NCI-H2196 (cell line): Measurements from ENCODE around the gene NUCKS1.
A peak's percentile ranks its signal among the peaks of the same experiment; 100 is the strongest.

ENCODE experiments used
- DNase-seq: peaks from one replicate; lab custom pipeline; 2025; ENCODE audit not compliant: unreplicated experiment; lab: John Stamatoyannopoulos, UW

The NUCKS1 gene

DNA sequence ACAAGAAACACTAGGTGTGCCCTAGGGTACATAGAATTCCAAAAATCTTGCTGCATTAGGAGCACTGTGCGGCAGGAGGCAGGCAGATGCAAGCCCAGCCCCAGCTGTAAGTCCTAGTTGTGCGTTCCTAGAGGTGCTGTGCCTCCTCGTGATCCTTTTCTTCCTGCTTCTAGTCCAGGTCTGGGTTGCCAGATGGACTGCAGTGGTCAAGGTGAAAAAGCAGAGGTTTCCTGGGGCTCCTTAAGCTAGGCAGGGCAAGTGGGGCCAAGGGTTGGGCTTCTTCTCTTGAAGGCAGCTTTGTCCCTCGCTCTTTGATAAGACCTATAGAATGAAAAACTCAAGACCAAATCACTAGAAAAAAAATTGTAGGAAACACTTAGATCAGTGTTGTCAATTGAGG lies 48.1 kb downstream of the NUCKS1 start:
- no peak for DNase-seq

- DNase-seq: no peak
These were observed 48.6 kb downstream of the NUCKS1 start for GRCh38 chr1:205701420-205701819.

- no peak for DNase-seq
These were observed 49.0 kb downstream of the NUCKS1 start for GRCh38 chr1:205700865-205701401.

- no peak for DNase-seq
These were observed 50.6 kb downstream of the NUCKS1 start for GRCh38 chr1:205699416-205699815.

GRCh38 chr1:205698921-205699320 lies 51.1 kb downstream of the NUCKS1 start:
- DNase-seq: no peak

GRCh38 chr1:205693421-205693991 lies 56.5 kb downstream of the NUCKS1 start:
- no peak for DNase-seq

DNA sequence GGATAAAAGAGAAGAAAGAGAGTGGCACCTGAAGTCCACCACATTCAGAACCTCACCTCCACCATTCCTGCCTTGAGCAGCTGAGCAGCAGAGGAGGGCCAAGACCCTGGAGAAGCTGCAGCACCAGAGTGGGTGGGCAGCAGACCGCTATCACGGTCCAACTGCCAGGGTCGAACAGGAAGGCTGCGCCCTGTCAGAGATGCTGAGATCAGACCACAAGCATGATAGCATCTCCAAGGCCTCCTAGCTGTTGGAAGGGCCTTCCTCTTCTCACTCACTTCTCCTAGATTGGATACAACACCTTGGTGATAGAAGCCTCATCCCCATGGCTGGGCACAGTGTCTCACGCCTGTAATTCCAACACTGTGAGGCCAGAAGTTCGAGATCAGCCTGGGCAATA lies 57.6 kb downstream of the NUCKS1 start:
- no peak for DNase-seq

DNA sequence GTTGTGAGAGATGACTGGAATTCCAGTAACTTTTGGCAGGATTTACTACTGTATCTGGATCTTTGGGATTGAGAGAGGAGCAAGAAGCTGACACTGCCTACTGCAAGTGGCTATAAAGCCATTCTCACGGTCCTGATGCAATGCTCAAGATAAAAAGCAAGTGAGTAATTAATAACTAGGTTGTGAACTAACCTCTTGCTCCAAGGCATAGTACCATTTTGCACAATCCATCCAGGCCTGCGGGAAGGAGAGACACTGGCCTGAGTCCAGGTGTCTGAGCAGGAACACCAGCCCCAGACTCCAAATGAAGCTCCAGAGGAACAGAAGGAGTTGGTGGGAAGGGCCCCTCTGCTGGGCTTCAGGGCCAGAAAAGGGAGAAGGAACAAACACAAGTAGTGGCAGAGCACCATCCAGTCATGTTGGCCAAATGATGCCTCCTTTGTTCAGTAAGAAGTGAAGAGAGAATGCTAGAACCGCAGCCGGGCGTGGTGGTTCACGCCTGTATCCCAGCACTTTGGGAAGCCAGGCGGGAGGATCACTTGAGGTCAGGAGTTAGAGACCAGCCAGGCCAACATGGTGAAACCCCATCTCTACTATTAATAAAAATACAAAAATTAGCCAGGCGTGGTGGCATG lies 59.7 kb downstream of the NUCKS1 start:
- no peak for DNase-seq

DNA sequence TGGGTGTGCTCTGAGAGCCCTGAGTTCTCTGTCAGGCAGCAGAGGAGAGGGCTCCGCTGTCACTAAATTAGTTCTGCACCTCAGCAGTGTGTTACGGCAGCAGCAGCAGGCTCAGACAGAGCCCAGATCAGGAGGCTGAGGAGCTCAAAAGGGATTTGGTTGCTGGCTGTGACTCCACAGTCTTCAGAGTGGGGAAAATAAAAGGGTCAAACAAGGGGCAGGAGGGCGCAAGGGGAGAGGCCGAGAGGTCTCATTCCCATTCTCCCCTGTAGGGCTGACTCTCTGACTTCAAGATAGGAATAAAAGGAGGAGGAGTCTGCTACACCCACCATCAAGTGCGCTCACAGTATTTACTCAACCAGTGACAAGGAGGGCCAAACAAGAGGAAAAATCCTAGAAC lies 60.5 kb downstream of the NUCKS1 start:
- DNase-seq: no peak

DNA sequence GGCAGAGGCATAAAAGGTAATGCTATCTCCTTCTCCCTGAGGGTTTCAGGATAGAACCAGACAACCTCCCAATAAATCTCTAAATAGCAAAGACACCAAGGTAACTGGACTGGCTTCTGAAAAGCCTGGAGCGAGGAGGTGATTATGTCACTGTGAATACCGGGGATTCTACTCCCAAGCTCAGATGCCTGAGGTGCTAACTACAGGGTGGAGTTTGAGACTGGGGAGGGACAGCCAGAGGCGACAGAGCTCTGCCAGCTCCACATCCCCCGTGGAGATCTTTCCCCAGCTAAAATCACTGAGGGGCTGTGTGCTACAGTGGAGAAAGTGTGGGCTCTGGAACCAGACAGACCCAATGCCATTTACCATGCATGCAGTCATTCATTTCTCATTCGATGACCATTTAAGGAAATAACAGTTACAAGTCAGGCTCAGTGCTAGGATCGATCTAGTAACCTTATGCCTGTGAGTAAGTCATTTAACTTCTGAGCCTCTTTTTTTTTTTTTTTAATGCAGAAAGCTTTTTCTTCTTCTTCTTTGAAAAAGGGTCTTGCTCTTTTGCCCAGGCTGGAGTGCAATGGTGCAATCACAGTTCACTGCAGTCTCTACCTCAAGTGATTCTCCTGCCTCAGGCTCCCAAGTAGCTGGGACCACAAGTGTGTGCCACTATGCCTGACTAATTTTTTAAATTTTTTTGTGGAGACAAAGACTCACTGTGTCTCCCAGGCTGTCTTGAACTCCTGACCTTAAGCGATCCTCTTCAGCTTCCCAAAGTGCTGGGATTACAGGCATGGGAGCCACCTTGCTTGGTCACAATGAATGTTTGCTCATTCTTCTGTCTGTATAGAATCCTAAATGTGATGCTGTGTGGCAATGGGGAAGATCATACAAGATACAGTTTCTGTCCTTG lies 61.6 kb downstream of the NUCKS1 start:
- DNase-seq: no peak

DNA sequence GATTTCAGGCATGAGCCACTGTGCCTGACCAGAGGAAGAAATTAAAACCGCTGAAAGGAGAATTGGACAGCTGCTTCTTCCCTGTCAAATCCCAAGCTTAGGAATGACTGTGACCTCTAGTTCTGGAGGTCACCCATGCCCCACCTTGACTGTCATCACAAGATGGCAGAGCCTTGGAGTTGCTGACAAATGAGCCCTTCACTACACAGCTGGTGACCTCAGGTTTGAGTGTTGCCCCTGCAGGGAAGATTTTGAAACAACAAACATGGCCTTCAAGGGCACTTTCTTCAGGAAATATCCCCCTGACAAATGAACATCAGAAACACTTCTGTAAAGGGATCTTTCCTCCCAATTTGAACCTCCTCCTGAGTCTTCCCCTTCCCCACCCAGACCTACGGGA lies 62.7 kb downstream of the NUCKS1 start:
- DNase-seq: no peak

DNA sequence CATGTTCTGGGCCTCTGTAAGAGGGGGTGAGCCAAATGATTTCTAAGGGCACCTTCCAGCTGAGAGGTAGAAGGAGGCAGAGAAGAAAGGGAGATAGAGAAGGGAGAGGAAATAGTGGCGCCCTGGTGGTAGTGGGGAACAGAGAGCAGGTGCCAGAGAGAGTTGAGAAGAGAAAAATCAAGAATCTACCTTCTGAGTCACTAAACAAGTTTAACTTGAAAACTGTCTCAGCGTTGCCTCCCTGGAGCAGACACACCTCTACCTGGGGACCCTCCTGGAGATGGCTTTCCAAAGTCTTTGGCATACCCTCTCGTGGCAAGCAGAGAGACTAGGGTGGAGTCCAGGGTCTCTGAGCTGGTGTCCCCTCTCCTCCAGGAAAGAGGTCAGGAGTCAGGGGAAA lies 68.6 kb downstream of the NUCKS1 start:
- no peak for DNase-seq

GRCh38 chr1:205680073-205680851 lies 69.7 kb downstream of the NUCKS1 start, which contains the start of gene SLC45A3:
TSS of gene SLC45A3 (minus strand) at chr1:205680509. CDS start at chr1:205664656, 15,853 bp downstream.
- DNase-seq: peak; percentile 25

GRCh38 chr1:205678286-205679111 lies 71.5 kb downstream of the NUCKS1 start:
- no peak for DNase-seq

GRCh38 chr1:205677167-205677566 lies 72.8 kb downstream of the NUCKS1 start:
- DNase-seq: no peak

DNA sequence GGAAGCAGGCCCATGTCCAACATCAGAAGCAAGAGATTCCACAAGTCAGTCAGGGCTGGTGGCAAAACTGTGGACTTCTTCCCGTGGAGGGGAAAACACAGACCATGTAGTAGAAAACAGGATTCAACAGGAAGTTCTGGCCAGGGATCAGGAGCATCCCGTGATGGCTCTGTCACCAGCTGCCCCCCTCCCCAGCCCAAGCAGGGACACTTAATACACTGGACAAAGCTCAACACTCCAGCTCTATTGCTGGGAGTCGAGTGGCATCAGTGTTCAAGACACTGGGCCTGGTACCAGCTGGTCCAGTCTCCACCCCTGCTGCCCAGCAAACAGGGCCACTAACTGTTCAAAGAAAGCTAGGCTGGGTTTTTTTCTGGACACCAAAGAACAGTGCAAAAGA lies 73.4 kb downstream of the NUCKS1 start:
- no peak for DNase-seq

GRCh38 chr1:205676002-205676401 lies 74.0 kb downstream of the NUCKS1 start:
- DNase-seq: no peak

DNA sequence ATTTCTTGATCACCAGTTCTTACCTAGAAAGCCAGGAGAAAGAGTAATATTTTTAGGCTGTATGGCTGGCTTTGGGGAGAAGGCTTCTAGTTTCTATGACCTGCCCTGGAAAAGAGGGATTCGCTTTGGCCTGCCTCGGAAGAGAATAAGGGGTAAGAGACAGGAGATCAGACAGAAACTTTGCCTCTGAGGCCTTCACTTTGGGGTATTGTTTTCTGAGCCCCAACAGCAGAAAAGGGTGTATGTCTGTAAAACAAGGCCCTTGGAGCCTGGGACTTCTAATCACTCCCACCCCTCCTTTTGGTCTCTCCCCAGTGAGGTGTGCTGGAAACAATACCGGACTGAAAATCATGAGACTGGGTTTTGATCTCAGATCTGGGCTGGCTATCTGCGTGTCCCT lies 74.7 kb downstream of the NUCKS1 start:
- no peak for DNase-seq

- DNase-seq: no peak
These were observed 77.0 kb downstream of the NUCKS1 start for GRCh38 chr1:205672970-205673369.

DNA sequence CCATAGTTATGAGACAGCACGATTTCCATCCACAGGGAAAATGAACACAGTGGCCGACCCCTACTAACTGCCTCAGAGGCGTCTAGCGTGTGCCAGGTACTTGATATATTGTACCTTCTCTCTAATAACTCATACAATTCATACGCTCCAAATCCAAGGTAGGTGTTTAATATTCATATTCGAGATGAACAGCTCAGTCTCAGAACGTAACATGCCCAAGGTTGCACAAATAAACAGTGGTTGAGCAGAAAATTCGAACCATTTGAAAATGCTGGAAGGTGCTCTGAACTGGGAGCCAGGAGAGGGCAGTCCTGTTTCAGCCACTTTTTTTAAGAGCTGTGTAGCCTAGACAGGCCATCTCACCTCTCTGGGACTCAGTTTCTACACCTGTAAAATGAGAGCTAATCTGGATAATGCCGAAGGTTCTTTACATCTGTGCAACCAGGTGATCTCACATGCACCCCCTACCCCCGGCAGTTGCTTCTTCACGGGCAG lies 77.5 kb downstream of the NUCKS1 start:
- no peak for DNase-seq
